ENCODE measurements around the gene VPS51.

The VPS51 gene

DNA sequence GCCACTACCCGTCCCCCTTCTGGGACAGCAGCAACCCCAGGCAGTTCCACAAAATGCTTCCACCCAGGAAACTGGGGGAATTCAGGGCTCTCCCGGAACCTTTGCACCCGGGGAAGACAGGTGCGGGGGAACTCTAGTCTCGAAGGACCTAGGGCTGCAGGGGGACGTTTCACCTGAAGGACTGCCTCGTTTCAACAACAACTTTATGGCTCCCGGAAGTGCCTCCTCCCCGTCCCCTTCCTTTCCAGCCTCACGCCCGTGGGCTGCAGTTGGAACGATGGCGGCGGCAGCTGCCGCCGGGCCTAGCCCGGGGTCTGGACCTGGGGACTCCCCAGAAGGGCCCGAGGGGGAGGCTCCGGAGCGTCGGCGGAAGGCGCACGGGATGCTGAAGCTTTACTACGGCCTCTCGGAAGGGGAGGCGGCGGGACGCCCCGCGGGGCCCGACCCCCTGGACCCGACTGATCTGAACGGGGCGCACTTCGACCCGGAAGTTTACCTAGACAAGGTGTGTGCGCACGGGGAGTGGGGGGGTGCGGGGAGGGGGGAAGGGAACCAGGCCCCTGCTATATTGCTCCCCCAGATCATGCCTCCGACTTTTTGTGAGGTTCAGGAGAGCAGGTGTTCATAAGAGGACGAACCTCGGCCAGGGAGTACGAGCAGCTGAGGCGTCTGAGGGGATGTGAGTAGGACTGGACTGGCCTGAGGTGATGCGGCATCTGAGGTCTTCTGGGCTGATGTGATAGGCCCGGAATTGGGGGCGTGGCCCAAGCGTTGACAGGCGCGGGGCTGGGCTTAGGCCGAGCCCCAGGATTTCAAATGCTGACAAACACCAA is at the start of gene VPS51:
VPS51 (plus strand) TSS at position 241 of the 833 bp plus-strand sequence; CDS start at position 278, 37 bp downstream.
- Histone ChIP-seq H3K36me3 (ENCODE audit: control insufficient read depth, insufficient read depth, low read length) (peaks cover 13% of the 10 kb centered on the region), H3K4me3 (ENCODE audit: low read depth, low read length) (peak within 1 kb of the TSS; percentile 86), H3K27me3 (ENCODE audit: control insufficient read depth, insufficient read depth, low read length) (no peaks in the 10 kb centered on the region), H3K9ac (ENCODE audit: low read depth, low read length) (peak within 1 kb of the TSS; percentile 80), H3K4me1 (ENCODE audit: control insufficient read depth, insufficient read depth, low read length) (peaks cover 3% of the 10 kb centered on the region; the same call in 1 of the 2 replicates), H3K27ac (ENCODE audit: low read depth, low read length) (peak within 1 kb of the TSS; percentile 88), H3K9me3 (ENCODE audit: control insufficient read depth, insufficient read depth, low read length) (no peaks in the 10 kb centered on the region)

DNA sequence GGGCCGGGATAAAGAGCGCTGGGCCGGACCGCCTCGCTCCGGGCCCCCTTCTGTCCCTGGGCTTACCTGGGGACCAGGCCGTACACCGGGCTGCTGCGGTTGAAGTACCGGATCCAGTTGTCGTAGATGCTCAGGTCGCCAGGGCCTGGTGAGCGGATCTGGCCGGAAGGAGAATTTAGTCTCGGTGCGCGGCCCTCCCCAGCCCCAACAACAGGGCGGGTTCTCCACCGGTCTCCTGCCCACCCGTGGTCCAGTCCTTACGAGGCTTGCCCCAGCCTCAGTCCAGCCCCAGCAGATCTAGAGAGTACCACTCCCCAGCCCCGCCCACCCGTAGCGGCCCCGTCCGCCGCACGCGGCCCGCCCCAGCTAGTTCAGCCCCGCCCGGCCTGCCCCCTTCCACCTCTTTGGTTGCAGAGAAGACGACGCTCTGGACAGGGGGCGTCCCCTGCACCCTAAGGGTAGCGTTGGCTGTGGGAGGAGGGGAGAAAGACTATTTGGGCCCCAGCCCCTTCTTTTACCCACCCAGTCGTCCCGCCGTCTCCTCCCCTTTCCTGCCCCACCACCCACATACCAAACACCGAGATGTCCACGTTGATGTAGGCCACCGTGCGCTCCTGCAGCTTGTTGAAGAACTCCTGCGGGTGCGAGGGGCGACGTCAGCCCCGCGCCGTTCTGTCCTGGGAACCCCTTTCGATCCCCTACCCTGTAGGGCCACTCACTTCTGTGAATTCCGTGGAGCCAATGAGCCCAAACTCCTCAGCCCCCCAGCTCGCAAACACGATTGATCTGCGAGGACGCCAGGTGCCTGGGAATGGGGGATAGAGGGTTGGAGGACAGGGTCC is 48.2 kb upstream of the VPS51 start:
- Histone ChIP-seq H3K4me1 (ENCODE audit: control insufficient read depth, insufficient read depth, low read length) (no peaks in the 10 kb centered on the region; the same call in 1 of the 2 replicates), H3K36me3 (ENCODE audit: control insufficient read depth, insufficient read depth, low read length) (peaks cover 25% of the 10 kb centered on the region), H3K27ac (ENCODE audit: low read depth, low read length) (no peak overlapping the region), H3K4me3 (ENCODE audit: low read depth, low read length) (no peak overlapping the region), H3K27me3 (ENCODE audit: control insufficient read depth, insufficient read depth, low read length) (no peaks in the 10 kb centered on the region), H3K9ac (ENCODE audit: low read depth, low read length) (no peak overlapping the region), H3K9me3 (ENCODE audit: control insufficient read depth, insufficient read depth, low read length) (no peaks in the 10 kb centered on the region)

- Histone ChIP-seq H3K36me3 (ENCODE audit: control insufficient read depth, insufficient read depth, low read length) (no peaks in the 10 kb centered on the region), H3K4me3 (ENCODE audit: low read depth, low read length) (no peak overlapping the region), H3K4me1 (ENCODE audit: control insufficient read depth, insufficient read depth, low read length) (no peaks in the 10 kb centered on the region; the same call in 1 of the 2 replicates), H3K9me3 (ENCODE audit: control insufficient read depth, insufficient read depth, low read length) (no peaks in the 10 kb centered on the region), H3K27ac (ENCODE audit: low read depth, low read length) (no peak overlapping the region), H3K9ac (ENCODE audit: low read depth, low read length) (no peak overlapping the region), H3K27me3 (ENCODE audit: control insufficient read depth, insufficient read depth, low read length) (no peaks in the 10 kb centered on the region)
These were observed 44.6 kb upstream of the VPS51 start for GRCh38 chr11:65051398-65051858.

DNA sequence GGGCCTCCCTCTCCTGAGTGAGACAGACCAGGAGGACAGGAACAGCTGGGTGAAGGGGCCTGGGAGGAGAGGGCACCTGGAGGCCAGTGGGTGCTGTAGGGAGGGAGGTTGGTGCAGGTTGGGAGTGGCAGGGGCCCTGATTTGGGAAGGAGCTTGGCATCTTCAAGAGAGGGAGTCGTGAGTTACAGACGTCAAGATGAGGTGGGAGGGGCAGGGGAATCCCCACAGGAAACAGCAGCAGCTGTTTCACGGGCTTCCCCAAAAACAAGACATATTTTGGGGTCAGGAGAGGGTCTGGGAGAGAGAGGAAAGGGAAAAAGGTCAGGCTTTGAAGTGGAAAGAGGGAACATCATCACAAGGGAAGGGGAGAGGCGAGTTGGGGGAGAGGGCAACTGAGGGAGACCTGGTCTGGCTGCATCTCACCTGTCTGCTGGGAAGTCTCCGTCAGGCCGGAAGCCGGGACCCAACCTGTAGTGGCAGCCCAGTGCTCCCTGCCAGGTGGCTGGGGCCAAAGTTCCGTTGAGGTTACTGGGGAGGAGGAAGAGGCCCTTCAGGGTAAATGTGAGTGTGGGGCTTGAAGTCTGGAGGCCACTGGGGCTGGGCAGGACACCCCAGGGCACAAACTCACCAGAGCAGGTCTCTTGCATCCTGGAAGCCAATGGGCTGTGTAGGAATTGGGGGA is 42.0 kb upstream of the VPS51 start:
- H3K4me3 ChIP-seq (ENCODE audit: low read depth, low read length), result no peak overlapping the region

DNA sequence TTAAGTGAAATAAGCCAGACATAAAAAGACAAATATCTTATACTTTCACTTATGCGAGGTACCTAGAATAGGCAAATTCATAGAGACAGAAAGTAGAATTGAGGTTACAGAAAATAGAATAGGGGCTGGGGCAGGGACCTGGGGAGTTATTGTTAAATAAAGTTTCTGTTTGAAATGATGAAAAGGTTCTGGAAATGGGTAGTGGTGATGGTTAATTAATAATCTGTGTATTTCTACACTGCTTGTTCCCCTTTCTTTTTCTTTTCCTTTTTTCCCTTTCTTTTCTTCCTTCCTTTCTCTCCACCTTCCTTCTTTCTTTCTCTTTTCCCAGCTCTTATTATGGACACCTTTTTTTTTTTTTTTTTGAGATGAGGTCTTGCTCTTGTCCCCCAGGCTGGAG is 40.5 kb upstream of the VPS51 start:
- Histone ChIP-seq H3K36me3 (ENCODE audit: control insufficient read depth, insufficient read depth, low read length) (no peaks in the 10 kb centered on the region), H3K4me3 (ENCODE audit: low read depth, low read length) (no peak overlapping the region), H3K9me3 (ENCODE audit: control insufficient read depth, insufficient read depth, low read length) (no peaks in the 10 kb centered on the region), H3K4me1 (ENCODE audit: control insufficient read depth, insufficient read depth, low read length) (no peaks in the 10 kb centered on the region), H3K9ac (ENCODE audit: low read depth, low read length) (no peak overlapping the region), H3K27me3 (ENCODE audit: control insufficient read depth, insufficient read depth, low read length) (no peaks in the 10 kb centered on the region), H3K27ac (ENCODE audit: low read depth, low read length) (no peak overlapping the region)

More for the DNA sequence above, 42.0 kb upstream of the VPS51 start:
- no peaks in the 10 kb centered on the region for H3K9me3 ChIP-seq (ENCODE audit: control insufficient read depth, insufficient read depth, low read length)
- no peaks in the 10 kb centered on the region for H3K4me1 ChIP-seq (ENCODE audit: control insufficient read depth, insufficient read depth, low read length)
- H3K36me3 ChIP-seq (ENCODE audit: control insufficient read depth, insufficient read depth, low read length), result no peaks in the 10 kb centered on the region
- no peak overlapping the region for H3K27ac ChIP-seq (ENCODE audit: low read depth, low read length)
- H3K27me3 ChIP-seq (ENCODE audit: control insufficient read depth, insufficient read depth, low read length), result no peaks in the 10 kb centered on the region
- no peak overlapping the region for H3K9ac ChIP-seq (ENCODE audit: low read depth, low read length)

DNA sequence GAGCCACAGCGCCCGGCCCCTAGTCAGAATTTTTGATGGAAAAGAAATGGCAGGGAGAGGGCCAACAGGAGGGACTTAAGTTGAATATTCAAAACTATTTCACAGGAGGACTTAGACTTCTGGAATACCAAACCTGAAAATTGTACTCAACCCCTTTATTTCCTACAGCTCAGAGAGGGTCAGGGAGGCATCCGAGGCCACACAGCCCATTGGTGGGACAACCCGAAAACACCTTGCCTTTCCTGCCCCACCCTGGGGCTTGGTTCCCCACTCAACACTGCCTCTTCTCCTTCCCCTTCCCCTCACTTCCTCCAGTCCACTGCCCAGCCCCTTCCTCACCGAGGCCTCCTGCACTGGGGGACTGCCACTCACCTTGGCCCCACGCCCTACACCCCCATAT is 39.0 kb upstream of the VPS51 start:
- no peak overlapping the region for H3K27ac ChIP-seq (ENCODE audit: low read depth, low read length)
- H3K36me3 ChIP-seq (ENCODE audit: control insufficient read depth, insufficient read depth, low read length), result no peaks in the 10 kb centered on the region
- H3K4me1 ChIP-seq (ENCODE audit: control insufficient read depth, insufficient read depth, low read length), result no peaks in the 10 kb centered on the region
- H3K9ac ChIP-seq (ENCODE audit: low read depth, low read length), result no peak overlapping the region
- no peak overlapping the region for H3K4me3 ChIP-seq (ENCODE audit: low read depth, low read length)
- no peaks in the 10 kb centered on the region for H3K9me3 ChIP-seq (ENCODE audit: control insufficient read depth, insufficient read depth, low read length)
- H3K27me3 ChIP-seq (ENCODE audit: control insufficient read depth, insufficient read depth, low read length), result no peaks in the 10 kb centered on the region

- Histone ChIP-seq H3K36me3 (ENCODE audit: control insufficient read depth, insufficient read depth, low read length) (no peaks in the 10 kb centered on the region), H3K27me3 (ENCODE audit: control insufficient read depth, insufficient read depth, low read length) (no peaks in the 10 kb centered on the region), H3K9me3 (ENCODE audit: control insufficient read depth, insufficient read depth, low read length) (no peaks in the 10 kb centered on the region), H3K9ac (ENCODE audit: low read depth, low read length) (no peak overlapping the region), H3K4me1 (ENCODE audit: control insufficient read depth, insufficient read depth, low read length) (no peaks in the 10 kb centered on the region), H3K27ac (ENCODE audit: low read depth, low read length) (no peak overlapping the region), H3K4me3 (ENCODE audit: low read depth, low read length) (no peak overlapping the region)
These were observed 38.5 kb upstream of the VPS51 start for GRCh38 chr11:65057526-65057925.

- H3K27ac ChIP-seq (ENCODE audit: low read depth, low read length), result no peak overlapping the region
- no peaks in the 10 kb centered on the region for H3K27me3 ChIP-seq (ENCODE audit: control insufficient read depth, insufficient read depth, low read length)
- no peaks in the 10 kb centered on the region for H3K4me1 ChIP-seq (ENCODE audit: control insufficient read depth, insufficient read depth, low read length)
- H3K9ac ChIP-seq (ENCODE audit: low read depth, low read length), result no peak overlapping the region
- no peaks in the 10 kb centered on the region for H3K9me3 ChIP-seq (ENCODE audit: control insufficient read depth, insufficient read depth, low read length)
- no peaks in the 10 kb centered on the region for H3K36me3 ChIP-seq (ENCODE audit: control insufficient read depth, insufficient read depth, low read length)
- H3K4me3 ChIP-seq (ENCODE audit: low read depth, low read length), result no peak overlapping the region
These were observed 38.0 kb upstream of the VPS51 start for GRCh38 chr11:65058012-65058411.

DNA sequence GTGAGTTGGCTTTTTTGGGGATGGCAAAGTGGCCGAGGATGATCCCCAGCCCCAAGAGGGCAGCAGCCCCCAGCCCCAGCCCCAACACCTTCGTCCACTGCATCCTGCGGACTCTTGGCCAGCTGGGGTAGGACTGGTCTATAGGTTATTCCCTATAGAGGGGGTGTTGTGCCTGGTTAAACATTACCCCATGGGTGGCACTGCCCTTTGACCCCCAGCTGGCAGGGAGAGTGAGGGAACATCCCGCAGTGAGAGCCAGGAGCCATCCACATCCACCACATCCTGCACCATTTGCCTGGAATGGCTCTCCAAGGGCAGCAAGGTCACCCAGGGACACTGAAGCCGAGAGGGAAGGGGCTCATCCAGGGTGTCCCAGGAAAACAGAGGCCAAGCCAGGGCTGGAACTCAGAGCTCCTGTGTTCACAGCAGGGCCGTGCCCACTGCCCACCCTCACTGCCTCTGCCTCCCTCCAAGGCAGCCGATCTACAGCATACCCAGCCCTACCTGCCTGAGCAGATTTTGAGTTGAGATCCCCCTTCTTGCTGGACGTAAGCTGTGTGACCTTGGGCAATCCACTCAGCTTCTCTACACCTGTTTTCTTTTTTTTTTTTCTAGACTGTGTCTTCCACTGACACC is 37.5 kb upstream of the VPS51 start, which contains the start of gene NAALADL1:
NAALADL1 (minus strand) TSS at position 135 of the 636 bp plus-strand sequence; CDS start at position 103, 32 bp downstream.
- H3K4me3 ChIP-seq (ENCODE audit: low read depth, low read length), result no peak within 1 kb of the TSS
- H3K9ac ChIP-seq (ENCODE audit: low read depth, low read length), result no peak within 1 kb of the TSS
- H3K27ac ChIP-seq (ENCODE audit: low read depth, low read length), result no peak within 1 kb of the TSS
- no peaks in the 10 kb centered on the region for H3K9me3 ChIP-seq (ENCODE audit: control insufficient read depth, insufficient read depth, low read length)
- no peaks in the 10 kb centered on the region for H3K27me3 ChIP-seq (ENCODE audit: control insufficient read depth, insufficient read depth, low read length)
- H3K36me3 ChIP-seq (ENCODE audit: control insufficient read depth, insufficient read depth, low read length), result no peaks in the 10 kb centered on the region
- no peaks in the 10 kb centered on the region for H3K4me1 ChIP-seq (ENCODE audit: control insufficient read depth, insufficient read depth, low read length)

- H3K36me3 ChIP-seq (ENCODE audit: control insufficient read depth, insufficient read depth, low read length), result no peaks in the 10 kb centered on the region
- no peak overlapping the region for H3K27ac ChIP-seq (ENCODE audit: low read depth, low read length)
- no peak overlapping the region for H3K9ac ChIP-seq (ENCODE audit: low read depth, low read length)
- H3K9me3 ChIP-seq (ENCODE audit: control insufficient read depth, insufficient read depth, low read length), result no peaks in the 10 kb centered on the region
- no peaks in the 10 kb centered on the region for H3K27me3 ChIP-seq (ENCODE audit: control insufficient read depth, insufficient read depth, low read length)
- H3K4me3 ChIP-seq (ENCODE audit: low read depth, low read length), result no peak overlapping the region
- no peaks in the 10 kb centered on the region for H3K4me1 ChIP-seq (ENCODE audit: control insufficient read depth, insufficient read depth, low read length)
These were observed 36.5 kb upstream of the VPS51 start for GRCh38 chr11:65059523-65059922.
